ENCODE data around the gene SLIT1.

The SLIT1 gene

GRCh38 chr10:97047083-97047736, 138.5 kb downstream of the SLIT1 start:
- no peak for DNase-seq (ENCODE audit: low read depth)

GRCh38 chr10:97046456-97047082, 139.2 kb downstream of the SLIT1 start:
- no peak for DNase-seq (ENCODE audit: low read depth)
- H3K4me3 ChIP-seq (ENCODE audit: control insufficient read depth, low read depth, low read length), result no peak overlapping the region
- TF ChIP-seq CTCF (IDR thresholded peaks at IDR 0.05; ENCODE audit: control insufficient read depth, insufficient read depth, low read depth, low read length, missing control alignments), result no peak

More at GRCh38 chr10:97047083-97047736, 138.5 kb downstream of the SLIT1 start:
- TF ChIP-seq CTCF (IDR thresholded peaks at IDR 0.05; ENCODE audit: control insufficient read depth, insufficient read depth, low read depth, low read length, missing control alignments), result no peak
- H3K4me3 ChIP-seq (ENCODE audit: control insufficient read depth, low read depth, low read length), result no peak overlapping the region

- no peak for TF ChIP-seq CTCF (IDR thresholded peaks at IDR 0.05; ENCODE audit: control insufficient read depth, insufficient read depth, low read depth, low read length, missing control alignments)
- no peak for DNase-seq (ENCODE audit: low read depth)
These were observed 142.2 kb downstream of the SLIT1 start for GRCh38 chr10:97043563-97043855.

GRCh38 chr10:97042716-97043562, 142.8 kb downstream of the SLIT1 start:
- no peak for DNase-seq (ENCODE audit: low read depth)
- H3K4me3 ChIP-seq (ENCODE audit: control insufficient read depth, low read depth, low read length), result no peak overlapping the region
- TF ChIP-seq CTCF (IDR thresholded peaks at IDR 0.05; ENCODE audit: control insufficient read depth, insufficient read depth, low read depth, low read length, missing control alignments), result no peak

More at GRCh38 chr10:97043563-97043855, 142.2 kb downstream of the SLIT1 start:
- no peak overlapping the region for H3K4me3 ChIP-seq (ENCODE audit: control insufficient read depth, low read depth, low read length)

GRCh38 chr10:97042081-97042480, 143.7 kb downstream of the SLIT1 start:
- DNase-seq (ENCODE audit: low read depth), result no peak
- H3K4me3 ChIP-seq (ENCODE audit: control insufficient read depth, low read depth, low read length), result no peak overlapping the region
- no peak for TF ChIP-seq CTCF (IDR thresholded peaks at IDR 0.05; ENCODE audit: control insufficient read depth, insufficient read depth, low read depth, low read length, missing control alignments)

GRCh38 chr10:97040706-97041105, 145.1 kb downstream of the SLIT1 start:
- H3K4me3 ChIP-seq (ENCODE audit: control insufficient read depth, low read depth, low read length), result no peak overlapping the region
- TF ChIP-seq CTCF (IDR thresholded peaks at IDR 0.05; ENCODE audit: control insufficient read depth, insufficient read depth, low read depth, low read length, missing control alignments), result no peak
- no peak for DNase-seq (ENCODE audit: low read depth)
